GM13977 (cell line): ENCODE measurements around the gene HDHD3.

ENCODE experiments used
- DNase-seq: peaks from one replicate; pipeline ENCODE4 v3.0.0; 2012; ENCODE audit warnings: low spot score
- CTCF ChIP-seq: IDR thresholded peaks from 2 replicates; pipeline ENCODE4 v1.5.1; 2012; ENCODE audit warnings: mild to moderate bottlenecking, control low read depth; ENCODE audit not compliant: insufficient read depth; ENCODE audit errors: extremely low read depth, missing control alignments
- in situ Hi-C: fragments of 300-500 bp; cut with MboI; formaldehyde crosslinking; loops from one replicate; pipeline ENCODE4 v1.12.0; 2022; ENCODE audit warnings: low sequenced_read_pairs, low pct_unique_long_range_greater_than_20kb, mixed read lengths, inconsistent platforms; ENCODE audit not compliant: unreplicated experiment

Gene HDHD3

GRCh38 chr9:113376634-113377567 is at the start of gene HDHD3:
Gene HDHD3, minus strand, starts transcription at chr9:113376986. Its CDS starts 2,632 bp downstream, at chr9:113374354.
- peak; percentile 92 for DNase-seq
- in situ Hi-C loops = no loop called here
- TF ChIP-seq CTCF = no peak

- no peak for TF ChIP-seq CTCF
- in situ Hi-C loops = no loop called here
- DNase-seq = no peak
Measured at GRCh38 chr9:113425072-113425471, 48.3 kb upstream of the HDHD3 start.

- TF ChIP-seq CTCF = no peak
- no peak for DNase-seq
- in situ Hi-C loops = no loop called here
Measured at GRCh38 chr9:113421726-113422125, 44.9 kb upstream of the HDHD3 start.

GRCh38 chr9:113417370-113417769 is 40.6 kb upstream of the HDHD3 start:
- TF ChIP-seq CTCF = no peak
- no peak for DNase-seq
- in situ Hi-C loops = no loop called here

- DNase-seq = peak; percentile 61
- TF ChIP-seq CTCF = no peak
- in situ Hi-C loops = no loop called here
Measured at GRCh38 chr9:113416149-113416721, 39.4 kb upstream of the HDHD3 start.

GRCh38 chr9:113410207-113410864 is 33.5 kb upstream of the HDHD3 start, which contains the start of the genes C9orf43 and POLE3:
Gene C9orf43, plus strand, starts transcription at chr9:113410747. Its CDS starts 2,747 bp downstream, at chr9:113413494.
Gene POLE3, minus strand, starts transcription at chr9:113410675. Its CDS starts 382 bp downstream, at chr9:113410293.
- in situ Hi-C loops = no loop called here
- peak; percentile 92 for DNase-seq
- TF ChIP-seq CTCF = peak; percentile 25
